Measurements from ENCODE around the gene THUMPD3. TPM values are rescaled to one million over a fixed set of nuclear protein-coding genes. Genes with fewer than 3 reads are reported as not detected.
A peak's percentile ranks its signal among the peaks of the same experiment; 100 is the strongest.

The THUMPD3 gene
- polyA plus RNA-seq, 1 experiment, result 49.8 TPM

- TF ChIP-seq CTCF (IDR thresholded peaks at IDR 0.05; ENCODE audit: low read depth, low read length), result no peak
- ChIA-PET POLR2A (interaction anchor here (0.6 to 0.7 kb wide), 2 partner anchors 9 to 347 kb away, joined by 3 to 5 read pairs; no protein-coding TSS in a partner anchor), CTCF (interaction anchor here (0.7 to 3.4 kb wide), 4 partner anchors 9 to 285 kb away, joined by 3 to 19 read pairs (median 4); no protein-coding TSS in a partner anchor)
- Histone ChIP-seq H3K27me3 (ENCODE audit: control insufficient read depth, insufficient read depth, low read length) (peaks cover 2% of the 10 kb centered on the region), H3K9me3 (ENCODE audit: control insufficient read depth, insufficient read depth, low read length) (no peaks in the 10 kb centered on the region), H3K4me3 (ENCODE audit: low read depth, low read length) (no peak overlapping the region), H3K27ac (ENCODE audit: low read depth, low read length) (peak overlapping the region; percentile 87)
- DNase-seq (ENCODE audit: low read depth, low spot score), result no peak
Measured at GRCh38 chr3:9339761-9340471, 22.9 kb upstream of the THUMPD3 start.

- ChIA-PET CTCF (interaction anchor here (0.7 to 3.4 kb wide), 2 partner anchors 13 to 284 kb away, joined by 3 to 19 read pairs; no protein-coding TSS in a partner anchor), POLR2A (interaction anchor here (0.6 to 0.7 kb wide), 2 partner anchors 9 to 347 kb away, joined by 3 to 5 read pairs; no protein-coding TSS in a partner anchor)
- peak overlapping the region; percentile 87 for H3K27ac ChIP-seq (ENCODE audit: low read depth, low read length)
- no peaks in the 10 kb centered on the region for H3K27me3 ChIP-seq (ENCODE audit: control insufficient read depth, insufficient read depth, low read length)
- H3K9me3 ChIP-seq (ENCODE audit: control insufficient read depth, insufficient read depth, low read length), result no peaks in the 10 kb centered on the region
- H3K4me3 ChIP-seq (ENCODE audit: low read depth, low read length), result no peak overlapping the region
- no peak for DNase-seq (ENCODE audit: low read depth, low spot score)
- no peak for TF ChIP-seq CTCF (IDR thresholded peaks at IDR 0.05; ENCODE audit: low read depth, low read length)
Measured at GRCh38 chr3:9340472-9340902, 22.4 kb upstream of the THUMPD3 start.

- DNase-seq (ENCODE audit: low read depth, low spot score), result no peak
- no peaks in the 10 kb centered on the region for H3K27me3 ChIP-seq (ENCODE audit: control insufficient read depth, insufficient read depth, low read length)
- no peaks in the 10 kb centered on the region for H3K9me3 ChIP-seq (ENCODE audit: control insufficient read depth, insufficient read depth, low read length)
- CTCF ChIA-PET, result interaction anchor here (1.6 kb wide), 1 partner anchor 11 kb away, joined by 7 read pairs; no protein-coding TSS in a partner anchor
- no peak overlapping the region for H3K27ac ChIP-seq (ENCODE audit: low read depth, low read length)
- POLR2A ChIA-PET, result interaction anchor here (0.7 kb wide), 1 partner anchor 60 kb away, joined by 4 read pairs; no protein-coding TSS in a partner anchor
- no peak for TF ChIP-seq CTCF (IDR thresholded peaks at IDR 0.05; ENCODE audit: low read depth, low read length)
- no peak overlapping the region for H3K4me3 ChIP-seq (ENCODE audit: low read depth, low read length)
Measured at GRCh38 chr3:9342696-9343095, 20.2 kb upstream of the THUMPD3 start.

- TF ChIP-seq CTCF (IDR thresholded peaks at IDR 0.05; ENCODE audit: low read depth, low read length), result no peak
- H3K4me3 ChIP-seq (ENCODE audit: low read depth, low read length), result no peak overlapping the region
- H3K9me3 ChIP-seq (ENCODE audit: control insufficient read depth, insufficient read depth, low read length), result no peaks in the 10 kb centered on the region
- no peaks in the 10 kb centered on the region for H3K27me3 ChIP-seq (ENCODE audit: control insufficient read depth, insufficient read depth, low read length)
- POLR2A ChIA-PET, result no interaction called here
- no peak overlapping the region for H3K27ac ChIP-seq (ENCODE audit: low read depth, low read length)
- DNase-seq (ENCODE audit: low read depth, low spot score), result no peak
- CTCF ChIA-PET, result interaction anchor here (1.6 kb wide), 1 partner anchor 10 kb away, joined by 7 read pairs; no protein-coding TSS in a partner anchor
Measured at GRCh38 chr3:9343115-9343514, 19.7 kb upstream of the THUMPD3 start.

GRCh38 chr3:9345041-9345440, 17.8 kb upstream of the THUMPD3 start:
- Histone ChIP-seq H3K27ac (ENCODE audit: low read depth, low read length) (no peak overlapping the region), H3K27me3 (ENCODE audit: control insufficient read depth, insufficient read depth, low read length) (no peaks in the 10 kb centered on the region), H3K9me3 (ENCODE audit: control insufficient read depth, insufficient read depth, low read length) (no peaks in the 10 kb centered on the region; the same call in 1 of the 2 replicates), H3K4me3 (ENCODE audit: low read depth, low read length) (no peak overlapping the region)
- no peak for TF ChIP-seq CTCF (IDR thresholded peaks at IDR 0.05; ENCODE audit: low read depth, low read length)
- CTCF ChIA-PET, result interaction anchor here (0.6 kb wide), 1 partner anchor 216 kb away, joined by 3 read pairs; no protein-coding TSS in a partner anchor
- POLR2A ChIA-PET, result no interaction called here
- no peak for DNase-seq (ENCODE audit: low read depth, low spot score)
